Fibroblast of skin of left biceps (primary cell): ENCODE data around the gene TIMM21.

ENCODE experiments used
- DNase-seq, 2 experiments: peaks; one replicate each; pipeline ENCODE4 v3.0.0-alpha.2; 2013; ENCODE audit warnings: low read depth in 2 of 2

The TIMM21 gene

GRCh38 chr18:74191577-74191976 lies 43.3 kb downstream of the TIMM21 start:
- DNase-seq: no peak

- DNase-seq: no peak
Measured at GRCh38 chr18:74194691-74195090, 46.4 kb downstream of the TIMM21 start.

GRCh38 chr18:74196220-74197119 lies 48.1 kb downstream of the TIMM21 start:
- DNase-seq: peak in 1 of 2 experiments; percentile 29

GRCh38 chr18:74197705-74198341 lies 49.5 kb downstream of the TIMM21 start:
- DNase-seq: no peak

- DNase-seq: no peak
Measured at GRCh38 chr18:74198453-74198852, 50.1 kb downstream of the TIMM21 start.

- DNase-seq: no peak
Measured at GRCh38 chr18:74200780-74201179, 52.5 kb downstream of the TIMM21 start.

- DNase-seq: no peak
Measured at GRCh38 chr18:74203811-74204210, 55.5 kb downstream of the TIMM21 start.

- no peak for DNase-seq
Measured at GRCh38 chr18:74204526-74205152, 56.3 kb downstream of the TIMM21 start.
